ENCODE measurements around the gene KRT4.
"Not testable (repeated sequence)": the region's sequence is repeated elsewhere in the genome, so short reads cannot be mapped to it uniquely, and the experiment has no call there.

The KRT4 gene

DNA sequence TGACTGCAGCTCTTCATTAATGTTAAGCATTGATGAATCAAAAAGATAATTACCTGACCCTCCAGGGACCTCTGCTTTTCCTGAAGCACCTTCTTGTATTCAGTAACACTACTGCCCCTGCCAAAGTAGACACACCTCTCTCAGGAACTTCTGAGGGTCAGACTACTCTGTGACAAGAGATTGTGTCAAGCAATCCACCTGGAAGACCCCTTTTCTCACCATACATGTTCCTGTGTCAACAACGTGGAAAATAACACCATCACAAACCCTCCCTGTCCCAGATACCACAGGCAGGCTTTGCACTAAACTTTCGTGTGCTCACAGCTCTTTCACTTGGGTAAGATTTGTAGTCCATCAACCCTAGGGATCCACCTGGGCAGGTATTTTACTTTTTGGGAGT, 49.9 kb downstream of the KRT4 start:
- Histone ChIP-seq H3K36me3 (ENCODE audit: control insufficient read depth, low read length) (no peaks in the 10 kb centered on the region), H3K4me3 (ENCODE audit: low read length) (no peak overlapping the region), H3K4me1 (ENCODE audit: control insufficient read depth, low read length) (no peaks in the 10 kb centered on the region), H4K20me1 (ENCODE audit: control insufficient read depth, insufficient read depth, low read depth, low read length) (no peaks in the 10 kb centered on the region), H3K9me2 (replicated peaks; ENCODE audit: control insufficient read depth, low read length) (no peaks in the 10 kb centered on the region), H3F3A (ENCODE audit: control insufficient read depth, insufficient read depth) (no peaks in the 10 kb centered on the region), H3K9me3 (ENCODE audit: control insufficient read depth, insufficient read depth, low read length) (peaks cover 11% of the 10 kb centered on the region; the same call in 1 of the 2 replicates), H3K27me3 (ENCODE audit: control insufficient read depth, low read length) (no peaks in the 10 kb centered on the region), H3K79me2 (ENCODE audit: control insufficient read depth, low read length) (no peaks in the 10 kb centered on the region), H3K4me2 (ENCODE audit: low read length) (no peak overlapping the region), H3K27ac (ENCODE audit: low read depth, low read length) (no peak overlapping the region)
- TF ChIP-seq, protein P1, sequence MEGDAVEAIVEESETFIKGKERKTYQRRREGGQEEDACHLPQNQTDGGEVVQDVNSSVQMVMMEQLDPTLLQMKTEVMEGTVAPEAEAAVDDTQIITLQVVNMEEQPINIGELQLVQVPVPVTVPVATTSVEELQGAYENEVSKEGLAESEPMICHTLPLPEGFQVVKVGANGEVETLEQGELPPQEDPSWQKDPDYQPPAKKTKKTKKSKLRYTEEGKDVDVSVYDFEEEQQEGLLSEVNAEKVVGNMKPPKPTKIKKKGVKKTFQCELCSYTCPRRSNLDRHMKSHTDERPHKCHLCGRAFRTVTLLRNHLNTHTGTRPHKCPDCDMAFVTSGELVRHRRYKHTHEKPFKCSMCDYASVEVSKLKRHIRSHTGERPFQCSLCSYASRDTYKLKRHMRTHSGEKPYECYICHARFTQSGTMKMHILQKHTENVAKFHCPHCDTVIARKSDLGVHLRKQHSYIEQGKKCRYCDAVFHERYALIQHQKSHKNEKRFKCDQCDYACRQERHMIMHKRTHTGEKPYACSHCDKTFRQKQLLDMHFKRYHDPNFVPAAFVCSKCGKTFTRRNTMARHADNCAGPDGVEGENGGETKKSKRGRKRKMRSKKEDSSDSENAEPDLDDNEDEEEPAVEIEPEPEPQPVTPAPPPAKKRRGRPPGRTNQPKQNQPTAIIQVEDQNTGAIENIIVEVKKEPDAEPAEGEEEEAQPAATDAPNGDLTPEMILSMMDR (IDR thresholded peaks at IDR 0.05; ENCODE audit: low read depth, low read length, poor library complexity, severe bottlenecking) = no peak
- TF ChIP-seq EZH2phosphoT487 (IDR thresholded peaks at IDR 0.05; ENCODE audit: borderline replicate concordance, low read length) = no peak

DNA sequence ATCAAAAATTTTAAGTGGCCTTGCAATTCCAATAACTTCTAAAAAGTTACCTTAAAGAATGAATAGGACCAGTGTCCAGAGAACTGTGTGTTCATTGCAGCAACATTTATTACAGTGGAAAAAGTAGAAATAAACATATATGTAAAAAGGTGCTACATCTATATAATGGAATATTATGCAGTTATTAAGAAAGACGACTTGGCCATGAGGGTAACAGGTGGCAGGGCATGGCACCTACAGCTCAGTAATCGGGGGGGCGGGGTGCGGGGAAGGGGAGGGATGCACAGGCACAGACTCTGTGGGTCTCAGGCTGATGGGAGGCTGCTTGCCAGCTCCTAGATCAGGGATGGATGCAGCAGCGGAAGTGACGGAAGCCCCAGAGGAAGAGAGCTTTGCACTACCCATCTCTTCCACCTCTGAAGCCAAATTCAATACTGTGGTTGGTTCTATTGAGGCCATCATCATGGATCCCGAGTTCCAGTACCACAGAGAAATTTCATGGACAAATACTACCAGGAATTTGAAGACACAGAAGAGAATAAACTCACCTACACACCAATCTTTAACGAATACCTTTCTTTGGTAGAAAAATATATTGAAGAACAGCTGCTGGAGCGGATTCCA, 50.8 kb downstream of the KRT4 start:
- Histone ChIP-seq H3K79me2 (ENCODE audit: control insufficient read depth, low read length) (no peaks in the 10 kb centered on the region), H3K4me3 (ENCODE audit: low read length) (no peak overlapping the region), H3K27me3 (ENCODE audit: control insufficient read depth, low read length) (peaks cover 7% of the 10 kb centered on the region; the same call in 1 of the 2 replicates), H4K20me1 (ENCODE audit: control insufficient read depth, insufficient read depth, low read depth, low read length) (no peaks in the 10 kb centered on the region), H3K4me2 (ENCODE audit: low read length) (no peak overlapping the region), H3K36me3 (ENCODE audit: control insufficient read depth, low read length) (no peaks in the 10 kb centered on the region), H3K9me2 (replicated peaks; ENCODE audit: control insufficient read depth, low read length) (no peaks in the 10 kb centered on the region), H3K4me1 (ENCODE audit: control insufficient read depth, low read length) (no peaks in the 10 kb centered on the region), H3F3A (ENCODE audit: control insufficient read depth, insufficient read depth) (no peaks in the 10 kb centered on the region), H3K9me3 (ENCODE audit: control insufficient read depth, insufficient read depth, low read length) (peaks cover 11% of the 10 kb centered on the region; the same call in 1 of the 2 replicates), H3K27ac (ENCODE audit: low read depth, low read length) (no peak overlapping the region)
- no peak for TF ChIP-seq EZH2phosphoT487 (IDR thresholded peaks at IDR 0.05; ENCODE audit: borderline replicate concordance, low read length)
- TF ChIP-seq, protein P1 (IDR thresholded peaks at IDR 0.05; ENCODE audit: low read depth, low read length, poor library complexity, severe bottlenecking) = no peak

DNA sequence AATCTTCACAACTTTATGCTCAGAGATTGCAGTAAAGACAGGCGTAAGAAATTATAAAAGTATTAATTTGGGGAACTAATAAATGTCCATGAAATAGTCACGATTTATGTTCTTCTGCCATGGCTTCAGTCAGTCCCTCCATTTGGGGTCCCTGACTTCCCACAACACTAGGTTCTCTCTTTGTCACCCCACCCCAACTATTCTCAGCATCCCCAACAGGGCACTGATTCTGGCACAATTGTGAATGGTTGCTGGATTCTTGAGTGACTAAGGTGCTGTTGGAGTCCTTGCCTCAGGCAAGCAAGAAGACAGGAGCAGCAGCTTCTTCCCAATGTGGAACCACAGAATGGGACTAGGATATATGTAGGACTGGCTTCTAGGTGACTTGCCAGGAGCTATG, 52.1 kb downstream of the KRT4 start:
- TF ChIP-seq, protein P1 (IDR thresholded peaks at IDR 0.05; ENCODE audit: low read depth, low read length, poor library complexity, severe bottlenecking) = no peak
- TF ChIP-seq EZH2phosphoT487 (IDR thresholded peaks at IDR 0.05; ENCODE audit: borderline replicate concordance, low read length) = no peak
- Histone ChIP-seq H3K27me3 (ENCODE audit: control insufficient read depth, low read length) (peaks cover 7% of the 10 kb centered on the region; the same call in 1 of the 2 replicates), H3K79me2 (ENCODE audit: control insufficient read depth, low read length) (no peaks in the 10 kb centered on the region)

DNA sequence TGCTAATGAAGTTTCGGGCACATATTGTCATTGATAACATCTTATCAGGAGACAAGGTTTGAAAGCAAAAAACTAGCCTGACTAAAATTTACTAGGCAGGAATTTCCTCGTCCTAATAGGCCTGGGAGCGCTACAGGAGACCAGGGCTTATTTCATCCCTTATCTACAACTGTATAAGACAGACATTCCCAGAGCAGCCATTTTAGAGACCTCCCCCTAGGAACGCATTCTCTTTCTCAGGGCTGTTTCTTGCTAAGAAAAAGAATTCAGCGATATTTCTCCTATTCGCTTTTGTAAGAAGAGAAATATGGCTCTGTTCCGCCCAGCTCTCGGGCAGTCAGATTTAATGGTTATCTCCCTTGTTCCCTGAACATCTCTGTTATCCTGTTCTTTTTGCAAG, 52.7 kb downstream of the KRT4 start:
- H3K4me1 ChIP-seq (ENCODE audit: control insufficient read depth, low read length); H3K27ac ChIP-seq (ENCODE audit: low read depth, low read length); H3K36me3 ChIP-seq (ENCODE audit: control insufficient read depth, low read length); H3K27me3 ChIP-seq (ENCODE audit: control insufficient read depth, low read length); H3K4me3 ChIP-seq (ENCODE audit: low read length); H4K20me1 ChIP-seq (ENCODE audit: control insufficient read depth, insufficient read depth, low read depth, low read length); H3K9me2 ChIP-seq (replicated peaks; ENCODE audit: control insufficient read depth, low read length); H3K4me2 ChIP-seq (ENCODE audit: low read length); H3K79me2 ChIP-seq (ENCODE audit: control insufficient read depth, low read length); H3F3A ChIP-seq (ENCODE audit: control insufficient read depth, insufficient read depth): not testable (repeated sequence)
- H3K9me3 ChIP-seq (ENCODE audit: control insufficient read depth, insufficient read depth, low read length) = peaks cover 11% of the 10 kb centered on the region; the same call in 1 of the 2 replicates

More for the DNA sequence above, 52.1 kb downstream of the KRT4 start:
- Histone ChIP-seq H3K9me3 (ENCODE audit: control insufficient read depth, insufficient read depth, low read length) (peaks cover 11% of the 10 kb centered on the region; the same call in 1 of the 2 replicates), H4K20me1 (ENCODE audit: control insufficient read depth, insufficient read depth, low read depth, low read length) (no peaks in the 10 kb centered on the region), H3K4me1 (ENCODE audit: control insufficient read depth, low read length) (no peaks in the 10 kb centered on the region), H3K9me2 (replicated peaks; ENCODE audit: control insufficient read depth, low read length) (no peaks in the 10 kb centered on the region), H3K36me3 (ENCODE audit: control insufficient read depth, low read length) (no peaks in the 10 kb centered on the region), H3K4me3 (ENCODE audit: low read length) (no peak overlapping the region), H3F3A (ENCODE audit: control insufficient read depth, insufficient read depth) (no peaks in the 10 kb centered on the region), H3K4me2 (ENCODE audit: low read length) (no peak overlapping the region), H3K27ac (ENCODE audit: low read depth, low read length) (no peak overlapping the region)
